Erythroblast (primary cell): ENCODE results near the gene GAGE13.
"Not testable (repeated sequence)": the region's sequence is repeated elsewhere in the genome, so short reads cannot be mapped to it uniquely, and the experiment has no call there.

Experiments
- GATA1 ChIP-seq: IDR thresholded peaks from 2 replicates; pipeline ENCODE4 v1.6.1; 2011; ENCODE audit warnings: low read depth, mild to moderate bottlenecking, control low read depth, low read length, moderate library complexity
- POLR2A ChIP-seq: IDR thresholded peaks from 2 replicates; pipeline ENCODE4 v1.6.1; 2011; ENCODE audit warnings: mild to moderate bottlenecking, low read length

DNA sequence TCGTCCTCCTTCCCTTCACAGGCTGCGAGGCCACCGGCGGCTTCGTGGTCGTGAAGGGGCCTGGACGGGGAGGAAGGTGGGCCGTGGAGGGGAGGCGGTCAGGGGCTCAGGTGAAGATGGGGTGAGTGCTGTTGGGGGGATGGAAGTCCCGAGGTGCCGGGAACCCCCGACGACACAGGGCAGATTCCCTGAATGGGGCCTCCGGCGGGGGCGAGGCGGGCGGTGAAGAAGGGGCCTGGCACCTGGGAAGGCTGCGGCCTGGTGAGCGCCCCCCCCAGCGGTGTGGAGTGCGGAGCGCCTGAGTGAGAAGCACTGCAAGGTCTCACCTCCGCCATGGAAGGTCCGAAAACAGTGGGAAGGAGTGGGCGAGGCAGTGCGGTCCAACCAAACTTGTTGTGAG lies 9.1 kb upstream of the GAGE13 start:
- TF ChIP-seq POLR2A, GATA1: not testable (repeated sequence)
